Neural crest cell (in vitro differentiated cells): ENCODE results near the gene SMIM31. TPM values are rescaled to one million over a fixed set of nuclear protein-coding genes. Genes with fewer than 3 reads are reported as not detected.
A peak's percentile ranks its signal among the peaks of the same experiment; 100 is the strongest.

ENCODE experiments used
- DNase-seq: peaks from one replicate; pipeline ENCODE4 v3.0.0; 2021; ENCODE audit warnings: low read depth, mixed read lengths, low spot score
- H3K27ac Mint-ChIP-seq: one replicate; pipeline ENCODE4 v1.8.0; 2021; ENCODE audit warnings: mild to moderate bottlenecking, mixed read lengths; ENCODE audit not compliant: unreplicated experiment
- H3K27me3 Mint-ChIP-seq: 2 replicates; pipeline ENCODE4 v1.8.0; 2021; ENCODE audit warnings: low read depth, mild to moderate bottlenecking, mixed read lengths
- H3K36me3 Mint-ChIP-seq: 2 replicates; pipeline ENCODE4 v1.8.0; 2021; ENCODE audit warnings: low read depth, mild to moderate bottlenecking, mixed read lengths
- H3K4me1 Mint-ChIP-seq: 2 replicates; pipeline ENCODE4 v1.8.0; 2021; ENCODE audit warnings: mixed read lengths
- H3K4me3 Mint-ChIP-seq: one replicate; pipeline ENCODE4 v1.8.0; 2021; ENCODE audit warnings: mild to moderate bottlenecking, mixed read lengths
- H3K9me3 Mint-ChIP-seq: 2 replicates; pipeline ENCODE4 v1.8.0; 2021; ENCODE audit warnings: mixed read lengths
- total RNA-seq: library from RNA; stranded (reverse); gene quantifications from 2 replicates; pipeline ENCODE4 v1.2.1, GENCODE V29; 2021
- TF ChIP-seq, protein P1 (sequence below): fragments of 200-600 bp; sonication (generic); conservative IDR thresholded peaks from 2 replicates; pipeline ENCODE4 v1.5.0; 2021; ENCODE audit warnings: antibody characterized with exemption, mild to moderate bottlenecking

The SMIM31 gene
- total RNA-seq, 1 donor from 2014 or later: not detected

DNA sequence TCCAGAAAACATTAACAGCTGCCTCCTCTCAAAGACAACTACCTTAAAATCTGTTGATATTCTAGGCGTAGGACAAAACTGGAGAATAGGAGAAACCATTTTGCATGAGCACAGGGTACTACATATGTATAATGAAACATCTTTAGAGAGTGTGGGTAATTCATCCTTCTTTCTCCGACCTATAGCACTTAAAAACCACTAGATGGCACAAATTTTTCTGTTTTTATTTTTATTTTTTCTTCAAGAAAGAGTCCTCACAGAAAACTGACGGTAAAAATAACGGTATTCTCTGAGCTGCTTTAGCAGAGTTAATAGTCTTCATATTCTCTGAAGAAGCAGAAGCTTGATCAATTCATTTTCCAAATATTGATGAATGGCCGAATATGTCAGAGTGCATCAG lies 14.6 kb downstream of the SMIM31 start:
- Mint-ChIP-seq H3K36me3 (no peaks in the 10 kb centered on the region), H3K4me3 (no peak overlapping the region), H3K9me3 (no peaks in the 10 kb centered on the region), H3K4me1 (peaks cover 6% of the 10 kb centered on the region), H3K27ac (no peak overlapping the region), H3K27me3 (no peaks in the 10 kb centered on the region)
- TF ChIP-seq, protein P1, sequence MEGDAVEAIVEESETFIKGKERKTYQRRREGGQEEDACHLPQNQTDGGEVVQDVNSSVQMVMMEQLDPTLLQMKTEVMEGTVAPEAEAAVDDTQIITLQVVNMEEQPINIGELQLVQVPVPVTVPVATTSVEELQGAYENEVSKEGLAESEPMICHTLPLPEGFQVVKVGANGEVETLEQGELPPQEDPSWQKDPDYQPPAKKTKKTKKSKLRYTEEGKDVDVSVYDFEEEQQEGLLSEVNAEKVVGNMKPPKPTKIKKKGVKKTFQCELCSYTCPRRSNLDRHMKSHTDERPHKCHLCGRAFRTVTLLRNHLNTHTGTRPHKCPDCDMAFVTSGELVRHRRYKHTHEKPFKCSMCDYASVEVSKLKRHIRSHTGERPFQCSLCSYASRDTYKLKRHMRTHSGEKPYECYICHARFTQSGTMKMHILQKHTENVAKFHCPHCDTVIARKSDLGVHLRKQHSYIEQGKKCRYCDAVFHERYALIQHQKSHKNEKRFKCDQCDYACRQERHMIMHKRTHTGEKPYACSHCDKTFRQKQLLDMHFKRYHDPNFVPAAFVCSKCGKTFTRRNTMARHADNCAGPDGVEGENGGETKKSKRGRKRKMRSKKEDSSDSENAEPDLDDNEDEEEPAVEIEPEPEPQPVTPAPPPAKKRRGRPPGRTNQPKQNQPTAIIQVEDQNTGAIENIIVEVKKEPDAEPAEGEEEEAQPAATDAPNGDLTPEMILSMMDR: peak; percentile 68
- DNase-seq: no peak

DNA sequence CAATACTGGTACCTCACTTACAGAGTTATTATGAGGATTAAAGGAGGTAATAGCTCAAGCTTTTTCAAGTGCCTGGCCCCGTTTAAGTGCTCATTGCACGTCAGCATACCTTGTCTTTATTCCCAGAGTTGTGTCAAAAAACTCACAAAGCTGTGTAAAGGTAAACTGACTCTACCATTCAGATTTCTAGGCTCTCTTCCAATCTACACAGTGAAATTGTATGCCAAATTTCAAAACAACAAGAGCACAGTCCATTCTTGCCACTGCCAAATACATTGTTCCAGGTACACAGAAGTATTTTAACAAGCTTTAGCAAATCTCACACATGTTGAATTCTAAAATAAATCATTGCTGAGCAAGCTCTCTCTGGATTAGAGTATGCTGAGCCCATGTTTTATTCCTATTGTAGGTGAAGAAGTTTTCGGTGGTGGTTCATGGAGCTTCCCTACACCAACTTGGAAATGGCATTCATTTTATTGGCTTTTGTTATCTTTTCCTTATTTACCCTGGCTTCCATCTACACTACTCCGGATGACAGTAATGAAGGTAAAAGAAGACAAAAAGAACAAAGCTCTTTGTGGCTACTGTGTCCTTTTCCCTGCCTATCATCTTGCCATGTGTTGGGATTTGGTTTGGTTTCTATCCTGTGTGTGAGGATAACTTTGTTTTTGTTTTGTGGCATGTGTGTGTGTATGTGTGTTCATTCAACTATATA lies 16.2 kb downstream of the SMIM31 start:
- TF ChIP-seq, protein P1: no peak
- Mint-ChIP-seq H3K27ac (no peak overlapping the region), H3K36me3 (no peaks in the 10 kb centered on the region), H3K4me3 (no peak overlapping the region), H3K27me3 (no peaks in the 10 kb centered on the region), H3K4me1 (peaks cover 6% of the 10 kb centered on the region), H3K9me3 (no peaks in the 10 kb centered on the region)
- no peak for DNase-seq

DNA sequence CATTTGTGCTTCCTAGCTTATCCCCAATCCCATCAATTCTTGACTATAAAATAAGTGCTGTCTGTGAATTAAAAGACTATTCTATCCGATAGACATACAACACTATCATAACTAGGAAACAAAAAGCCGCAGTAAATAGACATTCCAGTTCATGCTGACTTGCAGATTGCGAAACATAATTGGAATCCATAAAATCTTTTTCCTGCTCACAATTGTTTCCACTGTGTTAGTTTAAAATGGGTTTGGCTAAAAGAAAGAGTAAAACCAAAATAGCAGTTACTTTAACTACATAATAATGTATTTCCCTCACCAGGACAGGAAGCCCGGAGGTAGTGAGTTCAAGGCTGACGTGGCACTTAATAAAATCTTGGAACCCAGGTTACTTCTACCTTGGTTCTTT lies 17.2 kb downstream of the SMIM31 start:
- Mint-ChIP-seq H3K9me3 (no peaks in the 10 kb centered on the region), H3K27me3 (no peaks in the 10 kb centered on the region)
- TF ChIP-seq, protein P1: no peak

DNA sequence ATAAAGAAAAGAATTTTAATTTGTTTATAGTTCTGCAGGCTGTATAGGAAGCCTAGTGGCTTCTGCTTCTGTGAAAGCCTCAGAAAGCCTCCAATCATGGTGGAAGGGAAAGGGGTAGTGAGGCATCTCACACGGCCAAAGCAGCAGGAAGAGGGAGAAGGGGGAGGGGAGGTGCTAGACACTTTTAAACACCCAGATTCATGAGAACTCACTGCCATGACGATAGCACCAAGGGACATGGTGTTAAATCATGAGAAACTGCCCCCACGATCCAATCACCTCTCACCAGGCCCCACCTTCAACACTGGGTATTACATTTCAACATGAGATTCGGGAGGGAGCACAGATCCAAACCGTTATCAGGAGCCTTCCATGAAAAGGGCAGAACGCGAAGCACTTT lies 18.1 kb downstream of the SMIM31 start:
- no peaks in the 10 kb centered on the region for H3K27me3 Mint-ChIP-seq
- no peaks in the 10 kb centered on the region for H3K36me3 Mint-ChIP-seq
- TF ChIP-seq, protein P1: no peak
- H3K4me3 Mint-ChIP-seq: no peak overlapping the region
- H3K27ac Mint-ChIP-seq: no peak overlapping the region
- no peaks in the 10 kb centered on the region for H3K4me1 Mint-ChIP-seq
- no peaks in the 10 kb centered on the region for H3K9me3 Mint-ChIP-seq
- DNase-seq: no peak

More for the DNA sequence above, 17.2 kb downstream of the SMIM31 start:
- DNase-seq: no peak
- Mint-ChIP-seq H3K4me1 (peaks cover 1% of the 10 kb centered on the region), H3K4me3 (no peak overlapping the region), H3K27ac (no peak overlapping the region), H3K36me3 (no peaks in the 10 kb centered on the region)

DNA sequence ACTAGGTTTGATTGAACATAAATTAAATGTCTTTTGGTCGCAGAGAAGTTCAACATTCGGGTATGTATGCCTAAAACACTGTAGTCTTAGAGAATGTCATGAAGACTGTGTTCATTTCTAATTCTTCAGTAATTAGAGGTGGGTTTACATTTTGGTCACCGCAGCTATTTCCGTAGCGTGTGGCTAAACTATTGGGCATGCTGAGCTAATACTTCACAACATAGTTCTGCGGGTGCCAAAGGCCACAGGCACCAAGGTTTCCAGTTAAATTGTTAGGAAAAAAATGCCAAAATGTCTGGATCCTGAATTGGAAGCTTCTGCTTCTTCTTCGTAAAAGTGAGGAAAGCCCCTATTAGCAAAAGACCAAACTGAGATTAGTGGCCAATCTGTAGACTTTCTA lies 25.1 kb downstream of the SMIM31 start:
- TF ChIP-seq, protein P1: no peak
- H3K36me3 Mint-ChIP-seq: no peaks in the 10 kb centered on the region
- no peak overlapping the region for H3K27ac Mint-ChIP-seq
- no peak overlapping the region for H3K4me3 Mint-ChIP-seq
- H3K9me3 Mint-ChIP-seq: no peaks in the 10 kb centered on the region
- no peaks in the 10 kb centered on the region for H3K4me1 Mint-ChIP-seq
- no peak for DNase-seq
- peaks cover 2% of the 10 kb centered on the region for H3K27me3 Mint-ChIP-seq
